CD14-positive monocyte (primary cell): ENCODE data around the gene CNIH3. TPM values are rescaled to one million over a fixed set of nuclear protein-coding genes. Genes with fewer than 3 reads are reported as not detected.

Source experiments
- DNase-seq, 3 donors: peaks; one replicate each; pipeline ENCODE4 v3.0.0-alpha.2; 2011 to 2022
- H2AFZ ChIP-seq: 2 replicates; pipeline ENCODE4 v1.6.0; 2012; ENCODE audit warnings: mild to moderate bottlenecking, low read depth, low read length, inconsistent platforms; ENCODE audit not compliant: insufficient read depth, poor library complexity, severe bottlenecking
- H3K27ac ChIP-seq, 2 donors: 1 replicate in 1 of 2; 2 replicates in 1 of 2; pipeline ENCODE4 v1.5.1; 2012 to 2013; ENCODE audit warnings: low read length in 2 of 2, control low read depth in 1 of 2, inconsistent platforms in 1 of 2, low read depth in 1 of 2, mild to moderate bottlenecking in 1 of 2
- H3K27me3 ChIP-seq, 2 donors: one replicate each; pipeline versions ENCODE4 v1.6.0 to v1.6.1; 2011 to 2013; ENCODE audit warnings: low read length in 2 of 2; ENCODE audit not compliant: control insufficient read depth in 2 of 2, insufficient read depth in 2 of 2
- H3K36me3 ChIP-seq, 2 donors: replicated peaks in 1 of 2; 1 replicate in 1 of 2; 2 replicates in 1 of 2; pipeline versions ENCODE4 v1.5.1 to v1.6.1; 2012 to 2013; ENCODE audit warnings: low read length in 2 of 2, control low read depth in 1 of 2, inconsistent platforms in 1 of 2, mild to moderate bottlenecking in 1 of 2; ENCODE audit not compliant: insufficient read depth in 2 of 2, control insufficient read depth in 1 of 2
- H3K4me1 ChIP-seq, 2 donors: 1 replicate in 1 of 2; 2 replicates in 1 of 2; pipeline versions ENCODE4 v1.5.1 to v1.6.1; 2012 to 2013; ENCODE audit warnings: low read length in 2 of 2, control low read depth in 1 of 2, inconsistent platforms in 1 of 2, mild to moderate bottlenecking in 1 of 2, moderate library complexity in 1 of 2; ENCODE audit not compliant: insufficient read depth in 2 of 2, control insufficient read depth in 1 of 2
- H3K4me2 ChIP-seq: replicated peaks from 2 replicates; pipeline ENCODE3; 2012; ENCODE audit warnings: low read length, moderate library complexity, mild to moderate bottlenecking; ENCODE audit not compliant: poor library complexity, severe bottlenecking; ENCODE audit errors: extremely low read depth
- H3K4me3 ChIP-seq, 3 experiments: fragments of 200-600 bp in 1 of 3; sonication (generic) in 1 of 3; replicated peaks in 1 of 3; 1 replicate in 2 of 3; 2 replicates in 1 of 3; pipeline ENCODE4 v1.5.1; 2011 to 2013; ENCODE audit warnings: low read length in 3 of 3, mild to moderate bottlenecking in 3 of 3, control low read depth in 2 of 3, low read depth in 2 of 3, inconsistent platforms in 1 of 3, moderate library complexity in 1 of 3
- H3K79me2 ChIP-seq: 2 replicates; pipeline ENCODE4 v1.6.0; 2012; ENCODE audit warnings: mild to moderate bottlenecking, control low read depth, inconsistent platforms, low read length, moderate library complexity; ENCODE audit not compliant: insufficient read depth
- H3K9ac ChIP-seq: 2 replicates; pipeline ENCODE4 v1.6.0; 2017; ENCODE audit warnings: low read length, mild to moderate bottlenecking; ENCODE audit not compliant: insufficient read depth, poor library complexity, severe bottlenecking
- H3K9me3 ChIP-seq, 2 donors: replicated peaks in 1 of 2; 1 replicate in 1 of 2; 2 replicates in 1 of 2; pipeline versions ENCODE4 v1.5.1 to v1.6.1; 2012 to 2013; ENCODE audit warnings: low read length in 2 of 2, control low read depth in 1 of 2; ENCODE audit not compliant: control insufficient read depth in 1 of 2, insufficient read depth in 1 of 2
- H4K20me1 ChIP-seq: 2 replicates; pipeline ENCODE4 v1.6.0; 2012; ENCODE audit warnings: mild to moderate bottlenecking, low read length, control low read depth, moderate library complexity; ENCODE audit not compliant: insufficient read depth
- H3K27ac Mint-ChIP-seq, 7 donors: one replicate each; pipeline ENCODE4 v1.8.0; 2020; ENCODE audit warnings: mild to moderate bottlenecking in 7 of 7, mixed read lengths in 7 of 7, moderate library complexity in 6 of 7, inconsistent platforms in 2 of 7
- H3K27me3 Mint-ChIP-seq, 3 donors: one replicate each; pipeline ENCODE4 v1.8.0; 2021 to 2022; ENCODE audit warnings: low read depth in 3 of 3, mild to moderate bottlenecking in 3 of 3, mixed read lengths in 3 of 3, moderate library complexity in 3 of 3, inconsistent platforms in 1 of 3
- H3K36me3 Mint-ChIP-seq, 2 donors: one replicate each; pipeline ENCODE4 v1.8.0; 2020; ENCODE audit warnings: mixed read lengths in 2 of 2, inconsistent platforms in 1 of 2, mild to moderate bottlenecking in 1 of 2
- H3K4me1 Mint-ChIP-seq: one replicate; pipeline ENCODE4 v1.8.0; 2020; ENCODE audit warnings: mild to moderate bottlenecking, mixed read lengths
- H3K4me3 Mint-ChIP-seq, 2 donors: one replicate each; pipeline ENCODE4 v1.8.0; 2020; ENCODE audit warnings: mild to moderate bottlenecking in 2 of 2, mixed read lengths in 2 of 2, moderate library complexity in 1 of 2
- H3K9me3 Mint-ChIP-seq, 7 donors: one replicate each; pipeline ENCODE4 v1.8.0; 2020 to 2022; ENCODE audit warnings: mixed read lengths in 7 of 7, mild to moderate bottlenecking in 6 of 7, moderate library complexity in 6 of 7, inconsistent platforms in 2 of 7
- CTCF ChIP-seq: fragments of 200-600 bp; IDR thresholded peaks from one replicate; pipeline ENCODE4 v1.8.0; 2022; ENCODE audit warnings: antibody characterized with exemption, mild to moderate bottlenecking
- WGBS: methylation state at CpG from one replicate; pipeline ENCODE4 v1.1.5; 2013; ENCODE audit warnings: missing lambda C conversion rate; ENCODE audit not compliant: insufficient coverage; 5-methylcytosine and 5-hydroxymethylcytosine counted together
- intact Hi-C, 2 donors: fragments of 100-400 bp; cut with micrococcal nuclease; formaldehyde crosslinking; loops; one replicate each; pipeline versions ENCODE4 v1.15.0 to v1.15.1; 2023
- polyA plus RNA-seq, 3 donors: library from polyadenylated mRNA; depleted of rRNA in 1 of 3; unstranded in 2 of 3; stranded (reverse) in 1 of 3; fragments of 300-500 nt in 2 of 3; fragments of >200 nt in 1 of 3; fragmentation: Illumina TruSeq in 2 of 3; gene quantifications; 1 replicate in 2 of 3; 2 replicates in 1 of 3; pipeline ENCODE4 v1.2.3, GENCODE V29; 2012 to 2021

Gene CNIH3
- polyA plus RNA-seq, 3 donors = 0.37 TPM; not detected in 2

- H3K9ac ChIP-seq = no peak overlapping the region
- H4K20me1 ChIP-seq = no peaks in the 10 kb centered on the region
- 94% methylated on average over 6 of the region's 6 CpGs for WGBS
- no peak overlapping the region for H3K27ac Mint-ChIP-seq
- peaks cover 0 to 5% (median 2%) of the 10 kb centered on the region in 7 donors for H3K9me3 Mint-ChIP-seq
- H3K36me3 Mint-ChIP-seq = no peaks in the 10 kb centered on the region
- H3K27me3 ChIP-seq = no peaks in the 10 kb centered on the region
- no peak for TF ChIP-seq CTCF
- no peaks in the 10 kb centered on the region for H3K4me1 ChIP-seq
- DNase-seq = no peak
- H2AFZ ChIP-seq = no peak overlapping the region
- H3K4me1 Mint-ChIP-seq = no peaks in the 10 kb centered on the region
- no peaks in the 10 kb centered on the region for H3K36me3 ChIP-seq
- peaks cover 0 to 10% (median 6%) of the 10 kb centered on the region in 3 donors for H3K27me3 Mint-ChIP-seq
- no peak overlapping the region for H3K4me3 ChIP-seq
- no peak overlapping the region for H3K27ac ChIP-seq
- intact Hi-C loops = no loop called here
- H3K79me2 ChIP-seq = no peaks in the 10 kb centered on the region
- H3K4me2 ChIP-seq = no peak overlapping the region
- no peak overlapping the region for H3K4me3 Mint-ChIP-seq
- H3K9me3 ChIP-seq = peaks cover 0 to 3% of the 10 kb centered on the region in 2 donors
Observed at GRCh38 chr1:224768971-224769370, 152.9 kb downstream of the CNIH3 start.

GRCh38 chr1:224769452-224770335, 153.6 kb downstream of the CNIH3 start:
- H3K4me1 ChIP-seq = no peaks in the 10 kb centered on the region
- H3K4me2 ChIP-seq = no peak overlapping the region
- H2AFZ ChIP-seq = no peak overlapping the region
- peaks cover 0 to 3% of the 10 kb centered on the region in 2 donors for H3K9me3 ChIP-seq
- TF ChIP-seq CTCF = no peak
- no peak overlapping the region for H3K4me3 ChIP-seq
- intact Hi-C loops = no loop called here
- no peaks in the 10 kb centered on the region for H3K36me3 Mint-ChIP-seq
- no peak overlapping the region for H3K27ac ChIP-seq
- H3K4me3 Mint-ChIP-seq = no peak overlapping the region
- WGBS = 83% methylated on average over 4 of the region's 7 CpGs
- no peaks in the 10 kb centered on the region for H3K4me1 Mint-ChIP-seq
- no peaks in the 10 kb centered on the region for H3K27me3 ChIP-seq
- H3K36me3 ChIP-seq = no peaks in the 10 kb centered on the region
- H4K20me1 ChIP-seq = no peaks in the 10 kb centered on the region
- H3K27me3 Mint-ChIP-seq = peaks cover 0 to 10% (median 6%) of the 10 kb centered on the region in 3 donors
- no peak overlapping the region for H3K27ac Mint-ChIP-seq
- DNase-seq = no peak
- no peak overlapping the region for H3K9ac ChIP-seq
- H3K79me2 ChIP-seq = no peaks in the 10 kb centered on the region
- H3K9me3 Mint-ChIP-seq = peaks cover 0 to 5% (median 2%) of the 10 kb centered on the region in 7 donors
